ENCODE data around the gene EEPD1. TPM values are rescaled to one million over a fixed set of nuclear protein-coding genes. Genes with fewer than 3 reads are reported as not detected.

The EEPD1 gene
- total RNA-seq, 1 donor from 2014 or later: 9.9 TPM

DNA sequence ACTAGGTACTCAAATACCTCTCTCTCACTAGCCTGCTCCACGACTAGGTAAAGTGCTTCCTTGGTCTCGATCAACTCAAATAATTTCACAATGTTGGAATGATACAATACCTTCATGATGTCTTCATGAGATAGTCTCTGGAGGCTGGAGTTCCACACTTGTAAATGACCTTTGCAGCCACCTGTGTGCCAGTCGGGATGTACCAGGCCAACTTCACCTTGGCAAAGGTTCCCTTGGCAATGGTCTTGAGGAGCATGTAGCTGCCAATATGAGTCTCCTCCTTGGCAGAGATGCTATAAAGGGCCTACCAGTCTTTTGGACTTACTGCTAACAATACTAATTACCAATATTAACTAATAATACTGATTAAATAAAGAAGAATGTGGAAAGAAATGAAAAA, 42.5 kb upstream of the EEPD1 start:
- no peak overlapping the region for H3K4me3 ChIP-seq
- H3K27me3 ChIP-seq: no peaks in the 10 kb centered on the region
- ATAC-seq: no peak
- no peak for DNase-seq
- TF ChIP-seq, protein P1, sequence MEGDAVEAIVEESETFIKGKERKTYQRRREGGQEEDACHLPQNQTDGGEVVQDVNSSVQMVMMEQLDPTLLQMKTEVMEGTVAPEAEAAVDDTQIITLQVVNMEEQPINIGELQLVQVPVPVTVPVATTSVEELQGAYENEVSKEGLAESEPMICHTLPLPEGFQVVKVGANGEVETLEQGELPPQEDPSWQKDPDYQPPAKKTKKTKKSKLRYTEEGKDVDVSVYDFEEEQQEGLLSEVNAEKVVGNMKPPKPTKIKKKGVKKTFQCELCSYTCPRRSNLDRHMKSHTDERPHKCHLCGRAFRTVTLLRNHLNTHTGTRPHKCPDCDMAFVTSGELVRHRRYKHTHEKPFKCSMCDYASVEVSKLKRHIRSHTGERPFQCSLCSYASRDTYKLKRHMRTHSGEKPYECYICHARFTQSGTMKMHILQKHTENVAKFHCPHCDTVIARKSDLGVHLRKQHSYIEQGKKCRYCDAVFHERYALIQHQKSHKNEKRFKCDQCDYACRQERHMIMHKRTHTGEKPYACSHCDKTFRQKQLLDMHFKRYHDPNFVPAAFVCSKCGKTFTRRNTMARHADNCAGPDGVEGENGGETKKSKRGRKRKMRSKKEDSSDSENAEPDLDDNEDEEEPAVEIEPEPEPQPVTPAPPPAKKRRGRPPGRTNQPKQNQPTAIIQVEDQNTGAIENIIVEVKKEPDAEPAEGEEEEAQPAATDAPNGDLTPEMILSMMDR (IDR thresholded peaks at IDR 0.05): no peak
- H3K36me3 ChIP-seq: no peaks in the 10 kb centered on the region
- intact Hi-C loops (cut with DNase I): no loop called here
- no peak overlapping the region for H3K27ac ChIP-seq
- H3K4me1 ChIP-seq: no peaks in the 10 kb centered on the region
- H3K9me3 ChIP-seq: no peaks in the 10 kb centered on the region

DNA sequence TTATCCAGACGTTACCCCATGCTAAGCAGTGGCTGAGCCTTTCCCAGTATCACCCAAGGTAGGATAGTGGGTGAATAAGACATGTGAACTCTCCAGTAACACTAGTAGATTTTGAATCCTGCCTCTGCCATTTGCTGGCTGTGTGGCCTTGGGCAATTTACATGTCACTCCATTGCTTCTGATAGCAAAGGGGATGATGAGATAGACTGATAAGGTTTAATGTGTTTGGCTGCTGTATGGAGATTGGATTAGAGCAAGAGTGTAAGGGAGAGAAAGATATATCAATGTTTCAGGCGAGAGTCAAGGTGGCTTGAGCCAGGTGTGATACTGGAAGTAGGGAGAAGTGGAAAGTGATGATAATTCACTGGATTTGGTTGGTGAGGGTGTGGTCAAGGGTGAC, 40.1 kb upstream of the EEPD1 start:
- DNase-seq (no peak), ATAC-seq (no peak)
- Histone ChIP-seq H3K4me3 (no peak overlapping the region), H3K36me3 (no peaks in the 10 kb centered on the region), H3K9me3 (no peaks in the 10 kb centered on the region), H3K27ac (no peak overlapping the region), H3K4me1 (peaks cover 16% of the 10 kb centered on the region), H3K27me3 (no peaks in the 10 kb centered on the region)
- intact Hi-C loops (cut with DNase I): no loop called here
- TF ChIP-seq, protein P1 (IDR thresholded peaks at IDR 0.05): no peak

DNA sequence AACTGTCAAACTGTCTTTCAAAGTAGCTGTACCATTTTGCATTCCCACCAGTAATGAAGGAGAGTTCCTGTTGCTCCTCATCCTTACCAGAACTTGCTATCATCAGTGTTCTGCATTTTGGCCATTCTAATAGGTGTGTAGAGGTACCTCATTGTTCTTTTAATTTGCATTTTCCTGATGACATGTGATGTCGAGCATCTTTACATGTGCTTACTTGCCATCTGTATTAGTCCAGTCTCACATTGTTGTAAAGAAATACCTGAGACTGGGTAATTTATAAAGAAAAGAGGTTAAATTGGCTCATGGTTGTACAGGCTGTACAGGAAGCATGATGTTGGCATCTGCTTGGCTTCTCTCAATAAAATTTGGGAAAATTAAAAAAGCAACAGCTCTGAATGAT, 38.7 kb upstream of the EEPD1 start:
- no peaks in the 10 kb centered on the region for H3K9me3 ChIP-seq
- no peak overlapping the region for H3K4me3 ChIP-seq
- no peak overlapping the region for H3K27ac ChIP-seq
- H3K36me3 ChIP-seq: no peaks in the 10 kb centered on the region
- intact Hi-C loops (cut with DNase I): no loop called here
- no peak for DNase-seq
- H3K27me3 ChIP-seq: no peaks in the 10 kb centered on the region
- TF ChIP-seq, protein P1 (IDR thresholded peaks at IDR 0.05): no peak
- ATAC-seq: no peak
- H3K4me1 ChIP-seq: peaks cover 16% of the 10 kb centered on the region

DNA sequence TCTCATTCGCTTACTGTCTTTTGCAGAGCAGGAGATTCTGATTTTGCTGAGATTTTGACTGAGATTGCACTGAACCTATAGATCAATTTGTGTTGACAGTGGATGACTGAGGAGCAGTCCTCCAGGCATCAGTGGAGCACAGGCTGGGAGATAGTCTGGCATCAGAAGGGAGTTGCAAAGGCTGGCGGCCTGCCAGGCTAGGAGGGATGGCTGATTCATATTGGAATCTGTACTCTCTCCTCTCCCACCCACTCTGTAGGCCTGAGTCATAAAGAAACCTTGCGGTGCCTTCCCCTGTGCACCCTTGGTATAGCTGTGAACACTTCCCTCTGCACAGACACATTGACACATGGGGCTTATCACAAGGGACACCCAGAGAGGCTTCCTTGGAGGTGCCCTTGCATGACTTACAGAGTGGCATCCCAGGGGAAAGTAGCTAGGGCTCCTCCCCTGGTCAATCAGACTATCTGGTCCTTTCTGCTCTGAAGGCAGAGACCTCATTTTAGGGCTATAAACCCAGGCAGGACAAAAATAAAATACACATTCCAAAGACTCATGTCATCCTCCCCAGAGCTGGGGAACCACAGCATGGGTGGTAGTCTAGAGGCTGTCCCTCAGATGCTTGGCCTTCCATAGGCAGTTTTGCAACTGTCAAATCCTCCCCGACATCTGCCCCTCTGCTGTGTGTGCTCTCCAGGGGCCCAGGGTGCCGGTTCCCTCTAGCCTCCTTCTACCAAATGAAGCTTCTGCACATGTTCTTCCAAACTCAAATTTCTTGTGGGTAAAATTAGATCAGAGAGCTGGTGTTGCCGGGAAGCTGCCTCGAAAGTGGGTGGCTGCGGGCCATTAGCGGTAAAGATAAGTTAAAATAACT, 37.4 kb upstream of the EEPD1 start:
- no peak overlapping the region for H3K4me3 ChIP-seq
- intact Hi-C loops (cut with DNase I): no loop called here
- no peaks in the 10 kb centered on the region for H3K36me3 ChIP-seq
- ATAC-seq: peak; percentile 89
- H3K27me3 ChIP-seq: no peaks in the 10 kb centered on the region
- peak; percentile 84 for DNase-seq
- H3K9me3 ChIP-seq: no peaks in the 10 kb centered on the region
- peaks cover 23% of the 10 kb centered on the region for H3K4me1 ChIP-seq
- TF ChIP-seq, protein P1 (IDR thresholded peaks at IDR 0.05): no peak
- H3K27ac ChIP-seq: peak overlapping the region; percentile 3

GRCh38 chr7:36116347-36117202, 36.5 kb upstream of the EEPD1 start:
- no peaks in the 10 kb centered on the region for H3K9me3 ChIP-seq
- no peaks in the 10 kb centered on the region for H3K27me3 ChIP-seq
- TF ChIP-seq, protein P1 (IDR thresholded peaks at IDR 0.05): no peak
- H3K36me3 ChIP-seq: no peaks in the 10 kb centered on the region
- no peak overlapping the region for H3K27ac ChIP-seq
- H3K4me3 ChIP-seq: no peak overlapping the region
- ATAC-seq (no peak), DNase-seq (no peak)
- intact Hi-C loops (cut with DNase I): no loop called here
- H3K4me1 ChIP-seq: peaks cover 23% of the 10 kb centered on the region

Data from upper lobe of right lung (tissue), 1 donor.